Liver (tissue), 9 donors: ENCODE results near the gene MDM2. TPM values are rescaled to one million over a fixed set of nuclear protein-coding genes. Genes with fewer than 3 reads are reported as not detected.

Source experiments
- DNase-seq: peaks from one replicate; pipeline ENCODE4 v3.0.0-alpha.2; 2017; ENCODE audit warnings: low spot score
- H3K27ac ChIP-seq, 2 donors: one replicate each; pipeline ENCODE4 v1.7.0; 2013; ENCODE audit warnings: inconsistent platforms in 2 of 2, low read length in 2 of 2, control low read depth in 1 of 2, low read depth in 1 of 2, mild to moderate bottlenecking in 1 of 2
- H3K27me3 ChIP-seq, 4 donors: one replicate each; pipeline versions ENCODE4 v1.6.1 to v1.7.0; 2013; ENCODE audit warnings: low read length in 3 of 4, inconsistent platforms in 1 of 4, mild to moderate bottlenecking in 1 of 4, moderate library complexity in 1 of 4; ENCODE audit not compliant: control insufficient read depth in 4 of 4, insufficient read depth in 4 of 4
- H3K36me3 ChIP-seq, 4 donors: one replicate each; pipeline versions ENCODE4 v1.6.1 to v1.7.0; 2013; ENCODE audit warnings: low read length in 3 of 4, mild to moderate bottlenecking in 3 of 4, low read depth in 1 of 4, moderate library complexity in 1 of 4; ENCODE audit not compliant: control insufficient read depth in 4 of 4, insufficient read depth in 3 of 4
- H3K4me1 ChIP-seq, 4 donors: one replicate each; pipeline versions ENCODE4 v1.6.1 to v1.7.0; 2013; ENCODE audit warnings: low read length in 3 of 4, mild to moderate bottlenecking in 3 of 4, moderate library complexity in 1 of 4; ENCODE audit not compliant: control insufficient read depth in 4 of 4, insufficient read depth in 4 of 4
- H3K4me3 ChIP-seq, 3 donors: one replicate each; pipeline versions ENCODE4 v1.6.1 to v1.7.0; 2013; ENCODE audit warnings: low read length in 3 of 3, control low read depth in 1 of 3, low read depth in 1 of 3, mild to moderate bottlenecking in 1 of 3
- H3K9ac ChIP-seq, 2 donors: one replicate each; pipeline ENCODE4 v1.7.0; 2013; ENCODE audit warnings: low read length in 2 of 2, mild to moderate bottlenecking in 2 of 2, moderate library complexity in 2 of 2, control low read depth in 1 of 2, low read depth in 1 of 2
- H3K9me3 ChIP-seq, 4 donors: one replicate each; pipeline versions ENCODE4 v1.6.1 to v1.7.0; 2013; ENCODE audit warnings: low read length in 3 of 4; ENCODE audit not compliant: control insufficient read depth in 4 of 4
- CTCF ChIP-seq: fragments of 150-350 bp; IDR thresholded peaks from 2 replicates; pipeline ENCODE4 v1.5.1; 2017; ENCODE audit warnings: improper control_type of control experiment, low read depth, low read length; ENCODE audit not compliant: missing input control
- EGR1 ChIP-seq, 2 donors: IDR thresholded peaks; 2 replicates each; pipeline ENCODE4 v1.6.1; 2016 to 2018; ENCODE audit warnings: antibody characterized with exemption in 2 of 2, low read depth in 2 of 2
- FOXA1 ChIP-seq: IDR thresholded peaks from 2 replicates; pipeline ENCODE4 v1.6.1; 2016; ENCODE audit warnings: antibody characterized with exemption
- FOXA2 ChIP-seq: IDR thresholded peaks from 2 replicates; pipeline ENCODE4 v1.6.1; 2016; ENCODE audit warnings: antibody characterized with exemption
- GABPA ChIP-seq, 2 donors: IDR thresholded peaks in 1 of 2; conservative IDR thresholded peaks in 1 of 2; 2 replicates each; pipeline ENCODE4 v1.6.1; 2016; ENCODE audit warnings: antibody characterized with exemption in 2 of 2, mild to moderate bottlenecking in 1 of 2, moderate library complexity in 1 of 2
- HNF4A ChIP-seq, 2 donors: conservative IDR thresholded peaks; 2 replicates each; pipeline ENCODE4 v1.6.1; 2016; ENCODE audit warnings: antibody characterized with exemption in 2 of 2, mild to moderate bottlenecking in 2 of 2
- HNF4G ChIP-seq: IDR thresholded peaks from 2 replicates; pipeline ENCODE4 v1.6.1; 2016; ENCODE audit warnings: antibody characterized with exemption
- JUND ChIP-seq, 2 donors: IDR thresholded peaks; 2 replicates each; pipeline ENCODE4 v1.6.1; 2016; ENCODE audit warnings: antibody characterized with exemption in 2 of 2
- NR2F2 ChIP-seq: IDR thresholded peaks from 2 replicates; pipeline ENCODE4 v1.6.1; 2016; ENCODE audit warnings: antibody characterized with exemption
- RAD21 ChIP-seq, 2 donors: IDR thresholded peaks; 2 replicates each; pipeline ENCODE4 v1.6.1; 2016; ENCODE audit warnings: antibody characterized with exemption in 2 of 2, mild to moderate bottlenecking in 2 of 2
- RXRA ChIP-seq, 2 donors: IDR thresholded peaks; 2 replicates each; pipeline ENCODE4 v1.6.1; 2017 to 2018; ENCODE audit warnings: antibody characterized with exemption in 2 of 2, mild to moderate bottlenecking in 1 of 2
- TAF1 ChIP-seq: conservative IDR thresholded peaks from 2 replicates; pipeline ENCODE4 v1.6.1; 2016; ENCODE audit warnings: antibody characterized with exemption, mild to moderate bottlenecking
- YY1 ChIP-seq: IDR thresholded peaks from 2 replicates; pipeline ENCODE4 v1.6.1; 2016; ENCODE audit warnings: antibody characterized with exemption, mild to moderate bottlenecking
- WGBS: extraction: QIAGEN DNeasy Blood & Tissue Kit; methylation state at CpG from one replicate; pipeline ENCODE4 v1.1.7; 2013; 5-methylcytosine and 5-hydroxymethylcytosine counted together
- polyA plus RNA-seq, 2 donors: library from polyadenylated mRNA; stranded (reverse) in 1 of 2; unstranded in 1 of 2; fragments of 200-250 nt in 1 of 2; fragments of >200 nt in 1 of 2; fragmentation: Nextera tagmentation in 1 of 2; extraction: Ambion mirVana in 1 of 2; gene quantifications; one replicate each; pipeline versions ENCODE4 v1.2.1 to v1.2.3, GENCODE V29; 2013 to 2015
- total RNA-seq, 2 donors: library from RNA; depleted of rRNA; stranded (reverse); fragments of >200 nt; gene quantifications; one replicate each; pipeline ENCODE4 v1.2.3, GENCODE V29; 2014
- TF ChIP-seq, protein P1 (sequence below): IDR thresholded peaks from 2 replicates; pipeline ENCODE4 v1.6.1; 2016; ENCODE audit warnings: antibody characterized with exemption
- TF ChIP-seq, protein P2 (sequence below): IDR thresholded peaks from 2 replicates; pipeline ENCODE4 v1.6.1; 2016; ENCODE audit warnings: antibody characterized with exemption
- TF ChIP-seq, protein P3 (sequence below): IDR thresholded peaks from 2 replicates; pipeline ENCODE4 v1.6.1; 2016; ENCODE audit warnings: antibody characterized with exemption
- TF ChIP-seq, protein P4 (sequence below): IDR thresholded peaks from 2 replicates; pipeline ENCODE4 v1.6.1; 2016; ENCODE audit warnings: antibody characterized with exemption, mild to moderate bottlenecking
- donor health status: healthy.
- donor health status: healthy.
- donor health status: healthy.
- donor health status: healthy.
- donor health status: healthy.

MDM2 gene
- total and polyA plus RNA-seq, 4 donors: 10.1 to 69.4 (median 36.9) TPM

- H3K27me3 ChIP-seq: no peaks in the 10 kb centered on the region
- WGBS: 42% methylated on average over 5 of the region's 5 CpGs
- TF ChIP-seq NR2F2 (no peak), TAF1 (no peak), GABPA (IDR thresholded peaks at IDR 0.05 in 1 of 2, conservative IDR thresholded peaks at IDR 0.05 in 1 of 2) (no peak), HNF4G (peak; percentile 54), FOXA1 (no peak), JUND (IDR thresholded peaks at IDR 0.05) (peak in 1 of 2 donors; percentile 10), EGR1 (IDR thresholded peaks at IDR 0.05; ENCODE audit: low read depth in 2 of 2) (no peak), HNF4A (conservative IDR thresholded peaks at IDR 0.05) (peak; percentile 58 to 74), RXRA (IDR thresholded peaks at IDR 0.05) (peak in 1 of 2 donors; percentile 22)
- TF ChIP-seq, protein P1, sequence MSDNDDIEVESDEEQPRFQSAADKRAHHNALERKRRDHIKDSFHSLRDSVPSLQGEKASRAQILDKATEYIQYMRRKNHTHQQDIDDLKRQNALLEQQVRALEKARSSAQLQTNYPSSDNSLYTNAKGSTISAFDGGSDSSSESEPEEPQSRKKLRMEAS: no peak
- no peak overlapping the region for H3K9ac ChIP-seq
- H3K4me3 ChIP-seq: no peak overlapping the region
- no peaks in the 10 kb centered on the region for H3K9me3 ChIP-seq
- H3K36me3 ChIP-seq: no peaks in the 10 kb centered on the region
- H3K4me1 ChIP-seq: peaks cover 3 to 31% (median 23%) of the 10 kb centered on the region in 4 donors
- H3K27ac ChIP-seq: peak overlapping the region; percentile 4 to 46
- DNase-seq: no peak
These were observed 22.2 kb upstream of the MDM2 start for GRCh38 chr12:68785823-68786222.

GRCh38 chr12:68786929-68787328, 21.0 kb upstream of the MDM2 start:
- Histone ChIP-seq H3K9ac (peak overlapping the region in 1 of 2 donors; percentile 69), H3K27ac (peak overlapping the region; percentile 63 to 78), H3K9me3 (no peaks in the 10 kb centered on the region), H3K36me3 (no peaks in the 10 kb centered on the region), H3K4me3 (no peak overlapping the region), H3K4me1 (peaks cover 3 to 31% (median 23%) of the 10 kb centered on the region in 4 donors), H3K27me3 (no peaks in the 10 kb centered on the region)
- TF ChIP-seq HNF4A (conservative IDR thresholded peaks at IDR 0.05): no peak
- TF ChIP-seq CTCF: peak; percentile 2
- TF ChIP-seq RAD21 (IDR thresholded peaks at IDR 0.05): peak in 1 of 2 donors; percentile 10
- 66% methylated on average over 2 of the region's 2 CpGs for WGBS
- DNase-seq: no peak

GRCh38 chr12:68788554-68789143, 19.3 kb upstream of the MDM2 start:
- H3K4me3 ChIP-seq: no peak overlapping the region
- no peaks in the 10 kb centered on the region for H3K27me3 ChIP-seq
- no peak overlapping the region for H3K9ac ChIP-seq
- TF ChIP-seq JUND (IDR thresholded peaks at IDR 0.05) (no peak), TAF1 (no peak), RXRA (IDR thresholded peaks at IDR 0.05) (no peak), EGR1 (IDR thresholded peaks at IDR 0.05; ENCODE audit: low read depth in 2 of 2) (no peak), CTCF (no peak), NR2F2 (no peak), FOXA2 (no peak), GABPA (IDR thresholded peaks at IDR 0.05 in 1 of 2, conservative IDR thresholded peaks at IDR 0.05 in 1 of 2) (no peak), YY1 (no peak), RAD21 (IDR thresholded peaks at IDR 0.05) (no peak), HNF4G (no peak)
- TF ChIP-seq, protein P2, sequence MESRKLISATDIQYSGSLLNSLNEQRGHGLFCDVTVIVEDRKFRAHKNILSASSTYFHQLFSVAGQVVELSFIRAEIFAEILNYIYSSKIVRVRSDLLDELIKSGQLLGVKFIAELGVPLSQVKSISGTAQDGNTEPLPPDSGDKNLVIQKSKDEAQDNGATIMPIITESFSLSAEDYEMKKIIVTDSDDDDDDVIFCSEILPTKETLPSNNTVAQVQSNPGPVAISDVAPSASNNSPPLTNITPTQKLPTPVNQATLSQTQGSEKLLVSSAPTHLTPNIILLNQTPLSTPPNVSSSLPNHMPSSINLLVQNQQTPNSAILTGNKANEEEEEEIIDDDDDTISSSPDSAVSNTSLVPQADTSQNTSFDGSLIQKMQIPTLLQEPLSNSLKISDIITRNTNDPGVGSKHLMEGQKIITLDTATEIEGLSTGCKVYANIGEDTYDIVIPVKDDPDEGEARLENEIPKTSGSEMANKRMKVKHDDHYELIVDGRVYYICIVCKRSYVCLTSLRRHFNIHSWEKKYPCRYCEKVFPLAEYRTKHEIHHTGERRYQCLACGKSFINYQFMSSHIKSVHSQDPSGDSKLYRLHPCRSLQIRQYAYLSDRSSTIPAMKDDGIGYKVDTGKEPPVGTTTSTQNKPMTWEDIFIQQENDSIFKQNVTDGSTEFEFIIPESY: no peak
- TF ChIP-seq, protein P3, sequence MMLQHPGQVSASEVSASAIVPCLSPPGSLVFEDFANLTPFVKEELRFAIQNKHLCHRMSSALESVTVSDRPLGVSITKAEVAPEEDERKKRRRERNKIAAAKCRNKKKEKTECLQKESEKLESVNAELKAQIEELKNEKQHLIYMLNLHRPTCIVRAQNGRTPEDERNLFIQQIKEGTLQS: no peak
- TF ChIP-seq, protein P4, sequence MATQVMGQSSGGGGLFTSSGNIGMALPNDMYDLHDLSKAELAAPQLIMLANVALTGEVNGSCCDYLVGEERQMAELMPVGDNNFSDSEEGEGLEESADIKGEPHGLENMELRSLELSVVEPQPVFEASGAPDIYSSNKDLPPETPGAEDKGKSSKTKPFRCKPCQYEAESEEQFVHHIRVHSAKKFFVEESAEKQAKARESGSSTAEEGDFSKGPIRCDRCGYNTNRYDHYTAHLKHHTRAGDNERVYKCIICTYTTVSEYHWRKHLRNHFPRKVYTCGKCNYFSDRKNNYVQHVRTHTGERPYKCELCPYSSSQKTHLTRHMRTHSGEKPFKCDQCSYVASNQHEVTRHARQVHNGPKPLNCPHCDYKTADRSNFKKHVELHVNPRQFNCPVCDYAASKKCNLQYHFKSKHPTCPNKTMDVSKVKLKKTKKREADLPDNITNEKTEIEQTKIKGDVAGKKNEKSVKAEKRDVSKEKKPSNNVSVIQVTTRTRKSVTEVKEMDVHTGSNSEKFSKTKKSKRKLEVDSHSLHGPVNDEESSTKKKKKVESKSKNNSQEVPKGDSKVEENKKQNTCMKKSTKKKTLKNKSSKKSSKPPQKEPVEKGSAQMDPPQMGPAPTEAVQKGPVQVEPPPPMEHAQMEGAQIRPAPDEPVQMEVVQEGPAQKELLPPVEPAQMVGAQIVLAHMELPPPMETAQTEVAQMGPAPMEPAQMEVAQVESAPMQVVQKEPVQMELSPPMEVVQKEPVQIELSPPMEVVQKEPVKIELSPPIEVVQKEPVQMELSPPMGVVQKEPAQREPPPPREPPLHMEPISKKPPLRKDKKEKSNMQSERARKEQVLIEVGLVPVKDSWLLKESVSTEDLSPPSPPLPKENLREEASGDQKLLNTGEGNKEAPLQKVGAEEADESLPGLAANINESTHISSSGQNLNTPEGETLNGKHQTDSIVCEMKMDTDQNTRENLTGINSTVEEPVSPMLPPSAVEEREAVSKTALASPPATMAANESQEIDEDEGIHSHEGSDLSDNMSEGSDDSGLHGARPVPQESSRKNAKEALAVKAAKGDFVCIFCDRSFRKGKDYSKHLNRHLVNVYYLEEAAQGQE: no peak
- DNase-seq: no peak
- WGBS: 73% methylated on average over 3 of the region's 3 CpGs
- H3K4me1 ChIP-seq: peaks cover 3 to 31% (median 23%) of the 10 kb centered on the region in 4 donors
- H3K9me3 ChIP-seq: no peaks in the 10 kb centered on the region
- H3K27ac ChIP-seq: peak overlapping the region; percentile 81 to 86
- H3K36me3 ChIP-seq: no peaks in the 10 kb centered on the region
